ENCODE results near the gene RNF152.

RNF152 gene

GRCh38 chr18:61854578-61855448, 38.0 kb downstream of the RNF152 start:
- no peak for DNase-seq

GRCh38 chr18:61853855-61854254, 39.0 kb downstream of the RNF152 start:
- DNase-seq = no peak

- DNase-seq = no peak
These were observed 40.3 kb downstream of the RNF152 start for GRCh38 chr18:61852496-61852895.

GRCh38 chr18:61851940-61852451, 40.8 kb downstream of the RNF152 start:
- DNase-seq = no peak

- DNase-seq = no peak
These were observed 41.5 kb downstream of the RNF152 start for GRCh38 chr18:61851279-61851678.

- no peak for DNase-seq
These were observed 42.1 kb downstream of the RNF152 start for GRCh38 chr18:61850756-61851155.

GRCh38 chr18:61847164-61847791, 45.5 kb downstream of the RNF152 start:
- DNase-seq = no peak

- no peak for DNase-seq
These were observed 47.6 kb downstream of the RNF152 start for GRCh38 chr18:61845197-61845596.

- DNase-seq = no peak
These were observed 48.1 kb downstream of the RNF152 start for GRCh38 chr18:61844726-61845125.

- DNase-seq = no peak
These were observed 50.7 kb downstream of the RNF152 start for GRCh38 chr18:61842146-61842545.

- DNase-seq = no peak
These were observed 51.1 kb downstream of the RNF152 start for GRCh38 chr18:61841706-61842105.

GRCh38 chr18:61840324-61840723, 52.5 kb downstream of the RNF152 start:
- no peak for DNase-seq

GRCh38 chr18:61838521-61838920, 54.3 kb downstream of the RNF152 start:
- no peak for DNase-seq

- no peak for DNase-seq
These were observed 58.8 kb downstream of the RNF152 start for GRCh38 chr18:61833978-61834377.

- no peak for DNase-seq
These were observed 59.4 kb downstream of the RNF152 start for GRCh38 chr18:61833387-61833786.

GRCh38 chr18:61832858-61833257, 59.9 kb downstream of the RNF152 start:
- no peak for DNase-seq

GRCh38 chr18:61831071-61831470, 61.7 kb downstream of the RNF152 start:
- no peak for DNase-seq

GRCh38 chr18:61829108-61829507, 63.7 kb downstream of the RNF152 start:
- no peak for DNase-seq

GRCh38 chr18:61827591-61827990, 65.2 kb downstream of the RNF152 start:
- DNase-seq = no peak

- DNase-seq = no peak
These were observed 67.4 kb downstream of the RNF152 start for GRCh38 chr18:61825386-61825785.

GRCh38 chr18:61824733-61825363, 68.0 kb downstream of the RNF152 start:
- DNase-seq = no peak

- DNase-seq = no peak
These were observed 69.2 kb downstream of the RNF152 start for GRCh38 chr18:61823595-61823994.

- no peak for DNase-seq
These were observed 69.9 kb downstream of the RNF152 start for GRCh38 chr18:61822879-61823278.

All from right kidney (tissue), 1 donor.